GM12864 (cell line): ENCODE measurements around the gene HES2.
"Not testable (repeated sequence)": the region's sequence is repeated elsewhere in the genome, so short reads cannot be mapped to it uniquely, and the experiment has no call there.

Source experiments
- DNase-seq: peaks from one replicate; pipeline ENCODE4 v3.0.0-alpha.2; 2011; ENCODE audit warnings: low read depth
- H3K4me3 ChIP-seq: 2 replicates; pipeline ENCODE4 v1.5.1; 2011; ENCODE audit warnings: mild to moderate bottlenecking, low read depth, low read length, control low read depth
- TF ChIP-seq, protein P1 (sequence below): IDR thresholded peaks from 2 replicates; pipeline ENCODE4 v1.5.1; 2011; ENCODE audit warnings: low read depth, mild to moderate bottlenecking, moderate library complexity, low read length, control low read depth, inconsistent platforms; ENCODE audit errors: missing control alignments

HES2 gene

DNA sequence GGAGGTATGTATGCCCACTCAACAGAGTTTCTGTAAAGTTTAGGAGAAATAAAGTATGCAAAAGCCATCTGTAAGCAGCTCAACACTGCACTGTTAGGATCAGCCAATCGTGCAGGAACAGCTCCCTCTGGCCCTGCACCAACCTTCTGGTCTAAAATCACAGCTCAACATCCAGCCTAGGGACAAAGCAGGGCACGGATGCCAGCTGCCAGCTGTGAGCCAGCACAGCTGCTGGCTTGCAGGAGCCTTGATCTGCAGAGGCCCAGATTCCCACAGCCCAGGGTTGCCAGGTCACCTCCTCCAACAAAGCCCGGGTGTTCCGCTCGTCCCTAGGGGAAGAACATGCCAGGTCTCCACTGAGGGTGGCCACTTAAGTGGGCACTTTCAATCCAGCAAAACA, 34.8 kb downstream of the HES2 start:
- H3K4me3 ChIP-seq = no peak overlapping the region
- TF ChIP-seq, protein P1, sequence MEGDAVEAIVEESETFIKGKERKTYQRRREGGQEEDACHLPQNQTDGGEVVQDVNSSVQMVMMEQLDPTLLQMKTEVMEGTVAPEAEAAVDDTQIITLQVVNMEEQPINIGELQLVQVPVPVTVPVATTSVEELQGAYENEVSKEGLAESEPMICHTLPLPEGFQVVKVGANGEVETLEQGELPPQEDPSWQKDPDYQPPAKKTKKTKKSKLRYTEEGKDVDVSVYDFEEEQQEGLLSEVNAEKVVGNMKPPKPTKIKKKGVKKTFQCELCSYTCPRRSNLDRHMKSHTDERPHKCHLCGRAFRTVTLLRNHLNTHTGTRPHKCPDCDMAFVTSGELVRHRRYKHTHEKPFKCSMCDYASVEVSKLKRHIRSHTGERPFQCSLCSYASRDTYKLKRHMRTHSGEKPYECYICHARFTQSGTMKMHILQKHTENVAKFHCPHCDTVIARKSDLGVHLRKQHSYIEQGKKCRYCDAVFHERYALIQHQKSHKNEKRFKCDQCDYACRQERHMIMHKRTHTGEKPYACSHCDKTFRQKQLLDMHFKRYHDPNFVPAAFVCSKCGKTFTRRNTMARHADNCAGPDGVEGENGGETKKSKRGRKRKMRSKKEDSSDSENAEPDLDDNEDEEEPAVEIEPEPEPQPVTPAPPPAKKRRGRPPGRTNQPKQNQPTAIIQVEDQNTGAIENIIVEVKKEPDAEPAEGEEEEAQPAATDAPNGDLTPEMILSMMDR = no peak
- DNase-seq = no peak

DNA sequence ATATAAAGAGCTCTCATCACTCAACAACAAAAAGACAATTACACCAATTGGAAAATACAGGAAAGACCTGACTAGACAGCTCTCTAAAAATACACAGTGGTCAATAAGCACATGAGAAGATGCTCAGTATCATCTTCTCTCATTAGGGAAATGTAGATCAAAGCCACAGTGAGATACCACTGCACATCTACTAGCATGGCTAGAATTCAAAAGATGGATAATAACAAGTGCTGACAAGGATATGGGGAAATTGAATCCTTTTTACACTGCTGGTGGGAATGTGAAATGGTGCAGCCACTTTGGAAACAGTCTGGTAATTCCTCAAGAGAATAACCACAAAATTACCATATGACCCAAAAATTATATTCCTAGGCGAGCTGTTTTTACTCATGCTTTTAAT, 35.6 kb downstream of the HES2 start:
- H3K4me3 ChIP-seq = no peak overlapping the region
- TF ChIP-seq, protein P1 = no peak

DNA sequence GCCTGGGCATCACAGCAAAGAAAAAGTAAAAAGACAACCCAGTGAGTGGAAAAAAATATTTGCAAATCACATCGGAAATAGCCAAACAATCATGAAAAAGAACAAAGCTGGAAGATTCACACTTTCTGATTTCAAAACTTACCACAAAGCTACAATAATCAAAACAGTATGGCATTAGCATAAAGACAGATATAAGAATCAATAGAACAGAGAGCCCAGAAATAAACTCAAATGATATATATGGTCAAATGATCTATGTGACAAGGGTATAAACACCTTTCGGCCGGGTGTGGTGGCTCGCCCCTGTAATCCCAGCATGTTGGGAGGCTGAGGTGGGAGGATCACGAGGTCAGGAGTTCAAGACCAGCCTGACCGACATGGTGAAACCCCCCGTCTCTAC, 39.7 kb downstream of the HES2 start:
- TF ChIP-seq, protein P1 = no peak
- DNase-seq = no peak
- no peak overlapping the region for H3K4me3 ChIP-seq

More for the DNA sequence above, 35.6 kb downstream of the HES2 start:
- DNase-seq = no peak

DNA sequence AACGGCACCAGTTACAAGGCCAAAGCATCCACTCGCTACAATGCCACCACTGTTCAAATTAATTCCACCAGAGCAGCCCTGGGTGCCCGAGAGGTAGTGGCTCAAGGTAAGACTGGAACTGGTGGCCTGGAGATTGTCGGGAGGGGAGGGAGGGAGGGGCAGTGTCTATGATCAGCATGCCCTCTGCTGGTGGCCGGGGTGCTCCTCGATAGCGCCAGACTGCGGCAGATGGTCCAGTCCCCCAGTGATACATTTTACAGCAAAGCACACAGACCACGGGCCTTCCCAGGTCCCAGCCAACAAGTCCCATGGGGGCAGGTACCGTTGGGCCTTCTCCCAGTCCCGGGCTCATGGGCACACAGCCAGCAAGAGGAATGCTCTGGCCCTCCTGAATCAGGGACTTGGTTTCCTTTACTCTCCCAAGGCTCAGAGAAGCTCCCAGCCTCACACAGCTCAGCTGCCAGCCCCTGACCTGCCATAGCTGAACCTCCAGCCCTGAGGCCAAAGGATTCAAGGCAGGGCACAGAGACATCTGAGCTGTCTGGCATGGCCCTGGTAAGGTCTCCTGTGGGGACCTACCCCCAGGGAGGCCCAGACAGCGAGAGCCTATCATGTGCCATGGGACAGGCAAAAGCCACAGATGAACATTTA, 41.5 kb downstream of the HES2 start:
- H3K4me3 ChIP-seq = no peak overlapping the region
- no peak for DNase-seq
- TF ChIP-seq, protein P1 = no peak

DNA sequence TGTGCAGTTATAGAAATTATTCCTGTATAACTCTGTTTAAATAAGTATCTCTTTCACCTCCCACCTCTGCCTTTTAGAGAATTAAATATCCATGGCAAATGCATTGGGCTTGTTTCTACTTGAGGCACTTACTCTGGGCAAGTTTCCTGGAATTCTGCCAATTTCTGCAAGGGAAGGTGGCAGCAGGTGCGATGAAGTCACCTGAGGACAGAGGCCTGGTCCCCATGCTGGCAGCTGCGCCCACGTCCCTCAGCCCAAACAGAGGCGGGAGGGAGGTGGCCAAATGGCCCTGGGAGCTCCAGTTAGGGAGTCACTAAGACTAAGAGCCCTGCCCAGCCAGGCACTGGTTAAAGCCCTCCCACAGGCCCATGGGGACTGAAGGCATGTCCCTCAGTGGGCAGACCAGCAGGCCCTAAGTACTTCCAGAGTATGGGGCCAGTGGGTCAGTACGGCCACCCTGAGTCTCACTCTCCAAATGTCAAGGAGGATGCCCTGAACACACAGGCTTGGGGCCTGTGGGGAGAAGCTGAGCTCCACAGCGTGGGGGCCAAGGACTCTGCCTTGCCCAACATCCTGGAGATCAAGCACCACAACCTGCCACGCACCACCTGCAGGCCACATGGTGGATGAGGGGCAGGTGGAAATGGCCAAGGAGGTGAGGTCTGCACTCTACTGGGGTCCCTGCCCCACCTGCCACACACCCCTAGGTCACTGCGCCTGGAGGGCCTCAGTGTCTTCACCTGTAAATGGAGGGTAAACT, 45.6 kb downstream of the HES2 start:
- TF ChIP-seq, protein P1 = no peak
- DNase-seq = no peak

DNA sequence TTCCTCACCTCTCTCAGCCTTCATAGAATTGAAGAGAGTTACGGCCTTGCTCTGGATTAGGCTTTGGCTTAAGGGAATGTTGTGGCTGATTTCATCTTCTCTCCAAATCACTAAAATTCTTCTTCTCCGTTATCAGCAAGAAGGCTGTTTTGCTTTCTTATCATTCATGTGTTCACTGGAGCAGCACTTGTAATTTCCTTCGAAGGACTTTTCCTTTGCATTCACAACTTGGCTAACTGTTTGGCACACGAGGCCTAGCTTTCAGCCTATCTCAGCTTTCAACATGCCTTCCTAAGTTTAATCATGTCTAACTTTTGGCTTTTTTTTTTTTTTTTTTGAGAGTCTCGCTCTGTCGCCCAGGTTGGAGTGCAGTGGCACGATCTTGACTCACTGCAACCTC, 47.5 kb downstream of the HES2 start:
- not testable (repeated sequence) for DNase-seq, H3K4me3 ChIP-seq

More for the DNA sequence above, 45.6 kb downstream of the HES2 start:
- no peak overlapping the region for H3K4me3 ChIP-seq

DNA sequence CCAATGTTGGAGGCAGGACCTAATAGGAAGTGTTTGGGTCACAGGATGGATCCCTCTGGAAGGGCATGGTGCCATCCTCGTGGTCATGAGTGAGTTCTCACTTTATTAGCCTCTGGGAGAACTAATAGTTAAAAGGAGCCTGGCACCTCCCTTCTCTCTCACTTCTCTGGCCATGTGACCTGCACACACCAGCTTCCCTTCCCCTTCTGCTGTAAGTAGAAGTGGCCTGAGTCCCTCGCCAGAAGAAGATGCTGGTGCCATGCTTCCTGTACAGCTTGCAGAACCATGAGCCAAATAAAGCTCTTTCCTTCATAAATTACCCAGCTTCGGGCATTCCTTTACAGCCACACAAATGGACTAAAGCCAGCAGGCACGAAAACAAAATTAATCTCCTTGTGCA, 49.7 kb downstream of the HES2 start:
- no peak for DNase-seq
- no peak overlapping the region for H3K4me3 ChIP-seq
- TF ChIP-seq, protein P1 = no peak
